ENCODE data around the gene MAGI2.

- no peak for TF ChIP-seq POLR2A (IDR thresholded peaks at IDR 0.05)
- TF ChIP-seq CTCF (IDR thresholded peaks at IDR 0.05): no peak
- no peak for TF ChIP-seq POLR2AphosphoS5 (IDR thresholded peaks at IDR 0.05)
Observed at GRCh38 chr7:78224923-78225322, 1228.5 kb downstream of the MAGI2 start.
